NCI-H1436 (cell line): ENCODE data around the gene NEDD8.

Experiments
- DNase-seq: peaks from one replicate; lab custom pipeline; 2025; lab: John Stamatoyannopoulos, UW

NEDD8 gene

GRCh38 chr14:24179961-24180796, 52.0 kb downstream of the NEDD8 start:
- no peak for DNase-seq

GRCh38 chr14:24179294-24179960, 52.7 kb downstream of the NEDD8 start:
- DNase-seq: no peak

GRCh38 chr14:24178399-24179178, 53.6 kb downstream of the NEDD8 start:
- DNase-seq: no peak

- DNase-seq: no peak
These were observed 54.3 kb downstream of the NEDD8 start for GRCh38 chr14:24177891-24178290.

DNA sequence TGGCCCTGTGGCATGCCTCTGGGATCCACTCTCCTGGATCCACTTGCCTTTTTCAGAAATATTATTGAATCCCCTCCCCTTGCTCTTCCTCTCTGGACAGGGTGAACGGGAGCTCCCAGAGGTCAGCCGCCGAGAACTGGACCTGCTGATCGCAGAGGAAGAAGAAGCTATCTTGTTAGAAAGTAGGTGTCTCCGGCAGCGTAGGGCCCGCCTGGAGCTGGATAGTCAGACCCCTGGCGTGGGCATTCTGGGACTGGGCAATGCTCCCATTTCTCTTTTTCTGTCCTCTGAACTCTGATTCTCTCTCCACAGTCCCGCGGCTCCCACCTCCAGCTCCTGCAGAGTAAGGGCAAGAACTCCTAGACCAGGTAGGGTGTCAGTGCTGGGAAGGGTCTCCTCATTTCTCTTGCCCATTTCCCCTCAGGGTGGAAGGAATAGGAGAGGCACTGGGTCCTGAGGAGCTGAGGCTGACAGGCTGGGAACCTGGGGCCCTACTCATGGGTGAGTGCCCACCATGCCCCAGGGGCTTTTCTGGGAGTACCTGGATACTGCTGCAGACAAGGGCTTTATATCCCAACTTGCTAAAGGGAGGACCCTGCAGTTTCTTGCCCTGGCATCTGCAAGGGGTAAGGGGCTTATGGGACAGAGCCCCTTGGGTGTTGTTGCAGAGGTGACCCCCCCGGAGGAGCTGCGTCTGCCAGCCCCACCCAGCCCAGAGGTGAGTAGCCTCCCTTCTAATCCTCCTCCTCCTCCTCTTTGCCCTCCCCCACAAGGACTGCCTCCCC, 54.9 kb downstream of the NEDD8 start:
- no peak for DNase-seq

- no peak for DNase-seq
These were observed 55.6 kb downstream of the NEDD8 start for GRCh38 chr14:24176599-24176998.

GRCh38 chr14:24172871-24173281, 59.3 kb downstream of the NEDD8 start:
- no peak for DNase-seq

DNA sequence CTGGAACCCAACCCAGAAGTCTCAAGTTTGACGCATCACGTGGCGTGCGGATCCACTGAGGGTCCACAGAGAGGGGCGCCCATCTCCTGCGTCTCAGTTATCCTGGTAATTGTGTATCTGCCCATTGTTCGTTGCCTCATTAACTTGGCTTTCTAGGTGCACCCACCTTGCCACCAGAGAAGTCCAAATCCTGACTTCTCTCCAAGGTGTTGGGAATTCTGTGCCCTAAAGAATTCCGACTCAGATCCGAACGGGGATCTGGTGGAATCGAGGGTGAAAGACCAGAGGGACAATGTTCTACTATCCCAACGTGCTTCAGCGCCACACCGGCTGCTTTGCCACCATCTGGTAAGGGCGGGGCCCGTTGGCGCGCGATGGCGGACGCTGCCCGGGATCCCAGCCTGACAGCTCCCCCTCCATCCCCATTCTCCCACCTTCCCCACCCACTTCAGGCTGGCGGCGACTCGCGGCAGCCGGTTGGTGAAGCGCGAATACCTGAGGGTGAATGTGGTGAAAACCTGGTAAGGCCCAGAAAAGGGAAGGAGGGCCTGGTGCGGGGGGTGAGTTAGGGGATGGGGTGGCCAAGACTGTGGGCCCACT, 59.8 kb downstream of the NEDD8 start:
- no peak for DNase-seq

DNA sequence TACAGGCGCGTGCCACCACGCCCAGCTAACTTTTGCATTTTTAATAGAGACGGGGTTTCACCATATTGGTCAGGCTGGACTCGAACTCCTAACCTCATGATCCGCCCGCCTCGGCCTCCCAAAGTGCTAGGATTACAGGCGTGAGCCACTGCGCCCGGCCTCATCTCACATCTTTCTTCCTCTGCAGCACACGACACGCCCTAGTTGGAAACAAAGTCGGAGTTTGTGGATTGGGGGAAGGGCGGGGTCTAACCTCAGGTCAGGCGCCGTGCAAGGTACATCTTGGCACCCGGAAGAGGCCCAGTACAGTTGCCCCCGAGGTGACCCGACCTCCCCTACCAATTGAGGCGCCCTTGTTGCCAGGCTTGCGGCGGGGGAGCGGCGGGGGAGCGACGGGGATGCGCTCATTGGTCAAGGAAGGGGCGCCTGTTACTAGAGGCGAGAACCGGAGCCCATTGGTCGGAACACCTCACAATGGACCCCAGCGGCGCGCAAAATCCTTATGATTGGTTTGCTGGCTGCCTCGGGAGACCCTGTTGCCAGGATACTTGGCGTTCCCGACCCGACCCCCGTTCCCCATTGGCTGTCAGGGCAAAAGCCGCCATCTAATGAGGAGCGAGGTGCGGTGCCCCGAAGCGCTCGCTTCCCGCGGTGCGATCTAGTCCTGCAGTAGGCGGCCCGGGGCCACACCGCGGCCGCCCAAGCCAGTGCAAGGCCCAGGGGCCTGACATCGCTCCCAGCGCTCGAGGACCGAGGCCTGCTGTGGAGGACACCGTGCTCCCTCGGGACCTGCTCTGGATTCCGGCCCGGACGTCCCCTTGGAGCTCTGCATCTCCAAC, 60.5 kb downstream of the NEDD8 start, which contains the start of gene REC8:
Gene REC8, plus strand, starts transcription at position 659 of the 839 bp plus-strand sequence. CDS start 473 bp downstream, outside the sequence.
- no peak for DNase-seq

DNA sequence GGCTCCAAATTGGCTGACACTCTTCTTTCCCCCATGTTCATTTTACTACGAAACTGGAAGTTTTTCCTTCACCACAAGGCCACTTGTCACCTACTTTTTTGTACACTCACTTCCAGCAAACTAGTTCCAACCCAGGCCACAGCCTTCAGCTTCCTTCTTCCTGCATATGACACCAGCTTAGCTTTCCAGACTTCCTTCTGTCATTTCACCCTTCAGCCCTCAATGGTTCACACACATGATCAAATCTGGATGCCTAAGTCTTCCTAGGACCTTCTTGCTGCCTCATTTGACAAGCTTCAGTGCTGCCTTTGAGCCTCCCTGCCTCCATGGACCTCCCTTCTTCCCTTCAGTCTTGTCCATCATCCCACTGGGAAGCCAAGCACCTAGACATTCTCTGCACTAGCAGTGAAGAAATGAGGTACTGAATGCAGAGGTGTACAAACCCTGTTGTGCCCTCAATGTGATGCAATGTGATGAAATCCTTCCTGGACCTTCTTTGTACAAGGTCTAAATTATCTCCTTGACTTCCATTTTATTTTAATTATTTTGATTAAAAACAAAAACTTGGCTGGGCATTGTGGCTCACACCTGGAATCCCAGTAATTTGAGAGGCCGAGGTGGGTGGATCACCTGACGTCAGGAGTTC, 64.6 kb downstream of the NEDD8 start:
- no peak for DNase-seq
